PC-9 (cell line): ENCODE results near the gene FBXL15.

Experiments used
- CTCF ChIP-seq: fragments of 200-600 bp; sonication (generic); conservative IDR thresholded peaks from 2 replicates; pipeline ENCODE4 v1.6.1; 2017; ENCODE audit warnings: mixed run types, antibody characterized with exemption, mild to moderate bottlenecking, moderate library complexity
- EZH2 ChIP-seq: fragments of 200-600 bp; sonication (generic); IDR thresholded peaks from 2 replicates; pipeline ENCODE4 v1.8.0; 2017; ENCODE audit warnings: antibody characterized with exemption, low read depth

GRCh38 chr10:102423372-102423968 is 2.8 kb downstream of the FBXL15 start:
- TF ChIP-seq CTCF (no peak), EZH2 (no peak)
